ENCODE data around the gene SEMA3E.

GRCh38 chr7:83413831-83414230, 235.1 kb downstream of the SEMA3E start:
- TF ChIP-seq POLR2A (IDR thresholded peaks at IDR 0.05) (no peak), CTCF (IDR thresholded peaks at IDR 0.05) (no peak)
